BLaER1 treated with 17β-estradiol and CSF1 and Interleukin-3, amounts not matched to agents 10 nM and 100 nM (cell line): ENCODE data around the gene U2AF1L4.

Experiments used
- H3K27ac ChIP-seq, 11 experiments: shearing (Covaris generic); formaldehyde crosslinking; 2 replicates each; pipeline ENCODE4 v1.8.1; 2022
- H3K27me3 ChIP-seq, 11 experiments: shearing (Covaris generic); formaldehyde crosslinking; 2 replicates each; pipeline ENCODE4 v1.8.1; 2022
- H3K36me3 ChIP-seq, 11 experiments: shearing (Covaris generic); formaldehyde crosslinking; 2 replicates each; pipeline ENCODE4 v1.8.1; 2022
- H3K4me1 ChIP-seq, 10 experiments: shearing (Covaris generic); formaldehyde crosslinking; 2 replicates each; pipeline ENCODE4 v1.8.1; 2022
- H3K4me2 ChIP-seq, 11 experiments: shearing (Covaris generic); formaldehyde crosslinking; 2 replicates each; pipeline ENCODE4 v1.8.1; 2022
- H3K4me3 ChIP-seq, 10 experiments: shearing (Covaris generic); formaldehyde crosslinking; 2 replicates each; pipeline ENCODE4 v1.8.1; 2022
- H3K9ac ChIP-seq, 11 experiments: shearing (Covaris generic); formaldehyde crosslinking; 2 replicates each; pipeline ENCODE4 v1.8.1; 2022
- H3K9me3 ChIP-seq, 11 experiments: shearing (Covaris generic); formaldehyde crosslinking; replicated peaks in 1 of 11; 2 replicates each; pipeline ENCODE4 v1.8.1; 2022
- H4K20me1 ChIP-seq, 11 experiments: shearing (Covaris generic); formaldehyde crosslinking; 2 replicates each; pipeline ENCODE4 v1.8.1; 2022
- Cebpa-rat ChIP-seq, 11 experiments: shearing (Covaris generic); IDR thresholded peaks; 2 replicates each; pipeline ENCODE4 v1.8.1; 2022

The U2AF1L4 gene

GRCh38 chr19:35704218-35704617 is 41.0 kb downstream of the U2AF1L4 start, which contains the start of gene ZBTB32:
Gene ZBTB32 (plus strand): TSS chr19:35704558. CDS start chr19:35714627, 10,069 bp downstream.
- peak within 1 kb of the TSS in 3 of 11 experiments; percentile 84 to 89 (median 85); a peak in 2 of 22 replicates for H3K4me2 ChIP-seq
- H3K27me3 ChIP-seq: peaks cover 0 to 15% (median 9%) of the 10 kb centered on the region in 11 experiments; a peak in 13 of 22 replicates
- H3K27ac ChIP-seq: no peak within 1 kb of the TSS
- H3K36me3 ChIP-seq: no peaks in the 10 kb centered on the region
- no peak within 1 kb of the TSS for H3K9ac ChIP-seq
- no peak for TF ChIP-seq Cebpa-rat (IDR thresholded peaks at IDR 0.05)
- peaks cover 0 to 16% (median 7%) of the 10 kb centered on the region in 10 experiments; a peak in 7 of 20 replicates for H3K4me1 ChIP-seq
- H3K9me3 ChIP-seq: no peaks in the 10 kb centered on the region
- H4K20me1 ChIP-seq: peaks cover 0 to 3% (median 0%) of the 10 kb centered on the region in 11 experiments; a peak in 1 of 22 replicates
- no peak within 1 kb of the TSS for H3K4me3 ChIP-seq

DNA sequence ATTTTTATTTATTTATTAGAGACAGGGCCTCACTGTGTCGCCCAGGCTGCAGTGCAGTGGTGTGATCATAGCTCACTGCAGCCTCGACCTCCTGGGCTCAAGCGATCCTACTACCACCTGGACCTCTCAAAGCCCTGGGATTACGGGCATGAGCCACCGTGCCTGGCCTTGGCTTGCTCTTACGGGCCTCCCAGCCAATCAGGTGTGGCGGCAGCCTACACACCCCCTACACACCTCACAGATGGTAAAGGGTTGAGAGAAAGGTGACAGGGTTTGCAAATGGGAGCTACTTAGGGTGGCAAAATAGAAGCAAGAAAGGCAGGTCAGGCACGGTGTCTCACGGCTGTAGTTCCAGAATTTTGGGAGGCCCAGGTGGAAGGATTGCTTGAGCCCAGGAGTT is 41.9 kb downstream of the U2AF1L4 start:
- H3K27ac ChIP-seq: no peak overlapping the region
- H3K9ac ChIP-seq: peak overlapping the region in 2 of 11 experiments; percentile 45 to 55; a peak in 1 of 22 replicates
- H3K27me3 ChIP-seq: peaks cover 0 to 15% (median 9%) of the 10 kb centered on the region in 11 experiments; a peak in 13 of 22 replicates
- H3K4me3 ChIP-seq: no peak overlapping the region
- TF ChIP-seq Cebpa-rat (IDR thresholded peaks at IDR 0.05): no peak
- no peaks in the 10 kb centered on the region for H3K9me3 ChIP-seq
- H3K36me3 ChIP-seq: no peaks in the 10 kb centered on the region
- H3K4me2 ChIP-seq: peak overlapping the region; percentile 71 to 89 (median 84); a peak in 15 of 22 replicates
- H4K20me1 ChIP-seq: peaks cover 0 to 3% (median 0%) of the 10 kb centered on the region in 11 experiments; a peak in 1 of 22 replicates
- peaks cover 0 to 16% (median 7%) of the 10 kb centered on the region in 10 experiments; a peak in 7 of 20 replicates for H3K4me1 ChIP-seq

DNA sequence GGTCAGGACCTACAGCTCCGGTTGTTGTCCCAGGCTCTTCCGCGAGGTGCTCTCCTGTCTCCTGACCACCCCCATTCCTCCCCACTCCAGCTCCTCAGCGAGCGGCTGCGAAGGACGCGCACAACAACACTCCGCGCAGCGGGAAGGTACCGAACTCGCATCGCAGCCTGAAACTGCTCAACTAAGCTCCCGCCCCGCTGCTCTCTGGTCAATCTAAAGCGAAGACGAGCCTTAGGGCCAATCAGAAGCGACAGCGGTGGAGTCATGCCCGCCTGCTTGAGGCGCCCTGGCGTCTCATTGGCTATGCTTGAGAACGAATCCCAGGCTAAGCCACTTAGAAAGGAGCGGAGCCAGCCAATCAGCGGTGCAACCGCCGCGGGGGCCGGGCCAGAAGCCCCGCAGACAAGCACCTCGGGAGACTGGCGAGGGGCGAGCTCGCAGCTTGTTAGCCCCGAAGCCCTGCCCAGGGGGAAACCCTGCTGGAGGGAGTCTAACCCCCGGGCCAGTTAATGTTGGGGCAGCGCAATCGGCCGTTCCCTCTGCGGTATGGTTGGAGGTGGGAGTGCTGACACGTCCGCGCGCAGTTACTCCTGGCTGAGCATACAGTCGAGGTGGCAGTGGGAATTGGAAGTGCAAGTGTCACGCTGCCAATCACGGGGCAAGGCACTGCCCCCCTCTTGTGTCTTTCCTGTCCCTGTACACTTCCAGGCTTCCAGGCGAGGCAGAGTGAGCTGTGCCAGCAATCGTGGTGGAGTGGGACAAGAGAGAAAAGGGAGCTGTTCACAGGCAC is 42.8 kb downstream of the U2AF1L4 start:
- peak overlapping the region; percentile 50 to 68 (median 56) for H3K4me3 ChIP-seq
- H3K4me1 ChIP-seq: peaks cover 0 to 16% (median 7%) of the 10 kb centered on the region in 10 experiments; a peak in 7 of 20 replicates
- peaks cover 0 to 3% (median 0%) of the 10 kb centered on the region in 11 experiments; a peak in 1 of 22 replicates for H4K20me1 ChIP-seq
- H3K9ac ChIP-seq: peak overlapping the region in 10 of 11 experiments; percentile 8 to 58 (median 46); a peak in 14 of 22 replicates
- no peak overlapping the region for H3K27ac ChIP-seq
- H3K4me2 ChIP-seq: peak overlapping the region; percentile 71 to 89 (median 84)
- no peaks in the 10 kb centered on the region for H3K36me3 ChIP-seq
- H3K9me3 ChIP-seq: no peaks in the 10 kb centered on the region
- H3K27me3 ChIP-seq: peaks cover 0 to 15% (median 9%) of the 10 kb centered on the region in 11 experiments; a peak in 13 of 22 replicates
- TF ChIP-seq Cebpa-rat (IDR thresholded peaks at IDR 0.05): no peak

- Histone ChIP-seq H3K9me3 (0 out of 22 replicates have a peak, but pooled peaks cover 0 to 4% (median 0%) of the 10 kb centered on the region in 11 experiments), H3K4me2 (no peak overlapping the region), H3K36me3 (no peaks in the 10 kb centered on the region), H3K9ac (no peak overlapping the region), H3K4me3 (no peak overlapping the region), H4K20me1 (no peaks in the 10 kb centered on the region), H3K4me1 (peaks cover 0 to 11% (median 6%) of the 10 kb centered on the region in 10 experiments; a peak in 12 of 20 replicates), H3K27ac (no peak overlapping the region), H3K27me3 (no peaks in the 10 kb centered on the region)
- no peak for TF ChIP-seq Cebpa-rat (IDR thresholded peaks at IDR 0.05)
Observed at GRCh38 chr19:35696835-35697234, 48.4 kb downstream of the U2AF1L4 start.

DNA sequence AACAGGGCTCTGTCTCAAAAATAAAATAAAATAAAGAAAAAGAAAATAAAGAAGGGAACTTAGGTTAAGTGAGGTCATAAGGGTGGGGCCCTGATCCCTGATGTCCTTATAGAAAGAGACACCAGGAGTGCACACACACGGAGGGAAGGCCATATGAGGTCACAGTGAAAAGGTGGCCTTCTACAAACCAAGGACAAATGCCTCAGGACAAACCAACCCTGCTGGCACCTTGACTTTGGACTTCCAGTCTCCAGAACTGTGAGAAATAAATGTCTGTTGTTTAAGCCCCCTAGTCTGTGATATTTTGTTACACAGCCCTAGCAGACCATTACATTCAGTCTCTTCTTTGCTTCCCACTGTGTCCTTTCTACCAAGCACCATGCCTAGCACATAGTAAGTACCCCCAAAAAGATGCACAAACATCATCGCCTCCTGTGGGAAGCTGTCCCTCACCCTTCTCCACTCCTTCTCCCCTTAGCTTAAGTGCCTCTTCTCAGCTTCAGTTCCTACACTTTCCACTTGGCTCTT is 49.3 kb downstream of the U2AF1L4 start:
- no peak overlapping the region for H3K4me2 ChIP-seq
- no peak overlapping the region for H3K4me3 ChIP-seq
- H3K36me3 ChIP-seq: no peaks in the 10 kb centered on the region
- TF ChIP-seq Cebpa-rat (IDR thresholded peaks at IDR 0.05): no peak
- H3K9me3 ChIP-seq: 0 out of 22 replicates have a peak, but pooled peaks cover 0 to 4% (median 0%) of the 10 kb centered on the region in 11 experiments
- H3K4me1 ChIP-seq: peaks cover 0 to 9% (median 6%) of the 10 kb centered on the region in 10 experiments; a peak in 11 of 20 replicates
- H3K27ac ChIP-seq: no peak overlapping the region
- no peak overlapping the region for H3K9ac ChIP-seq
- H3K27me3 ChIP-seq: no peaks in the 10 kb centered on the region
- H4K20me1 ChIP-seq: no peaks in the 10 kb centered on the region

- no peak overlapping the region for H3K4me3 ChIP-seq
- TF ChIP-seq Cebpa-rat (IDR thresholded peaks at IDR 0.05): no peak
- H3K36me3 ChIP-seq: no peaks in the 10 kb centered on the region
- H3K27ac ChIP-seq: no peak overlapping the region
- no peaks in the 10 kb centered on the region for H3K27me3 ChIP-seq
- H3K9me3 ChIP-seq: 0 out of 22 replicates have a peak, but pooled peaks cover 0 to 4% (median 0%) of the 10 kb centered on the region in 11 experiments
- no peaks in the 10 kb centered on the region for H4K20me1 ChIP-seq
- H3K4me1 ChIP-seq: peaks cover 0 to 9% (median 6%) of the 10 kb centered on the region in 10 experiments; a peak in 11 of 20 replicates
- H3K4me2 ChIP-seq: peak overlapping the region in 3 of 11 experiments; percentile 26 to 59 (median 45); a peak in 1 of 22 replicates
- no peak overlapping the region for H3K9ac ChIP-seq
Observed at GRCh38 chr19:35693835-35694599, 51.2 kb downstream of the U2AF1L4 start.

DNA sequence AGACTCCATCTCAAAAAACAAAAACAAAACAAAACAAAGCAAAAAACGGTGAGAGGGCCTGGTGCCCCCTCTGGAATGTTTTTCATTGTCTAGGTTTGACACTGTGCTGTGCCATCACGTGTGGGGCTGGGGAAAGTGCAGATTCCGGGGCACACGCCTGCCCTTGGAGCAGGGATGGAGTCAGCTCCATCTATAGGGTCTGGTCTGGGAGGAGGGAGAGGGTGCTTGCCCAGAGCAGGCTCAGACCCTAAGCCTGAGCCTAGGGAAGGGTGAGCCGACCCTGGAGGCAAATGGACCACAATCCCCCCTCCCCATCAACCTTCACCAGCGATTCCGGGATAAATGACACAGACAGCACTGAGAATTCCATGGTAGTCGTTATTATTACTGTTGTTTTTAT is 51.8 kb downstream of the U2AF1L4 start:
- no peak overlapping the region for H3K4me3 ChIP-seq
- no peaks in the 10 kb centered on the region for H3K27me3 ChIP-seq
- H3K4me1 ChIP-seq: peaks cover 0 to 9% (median 6%) of the 10 kb centered on the region in 10 experiments; a peak in 11 of 20 replicates
- H3K9ac ChIP-seq: 0 out of 22 replicates have a peak overlapping the region, but pooled peaks of 1 of the 11 experiments have one; percentile 16
- 0 out of 22 replicates have a peak, but pooled peaks cover 0 to 4% (median 0%) of the 10 kb centered on the region in 11 experiments for H3K9me3 ChIP-seq
- no peak overlapping the region for H3K27ac ChIP-seq
- H3K36me3 ChIP-seq: no peaks in the 10 kb centered on the region
- TF ChIP-seq Cebpa-rat (IDR thresholded peaks at IDR 0.05): no peak
- peak overlapping the region in 5 of 11 experiments; percentile 12 to 59 (median 26); a peak in 3 of 22 replicates for H3K4me2 ChIP-seq
- no peaks in the 10 kb centered on the region for H4K20me1 ChIP-seq
